GM19372 (cell line): Measurements from ENCODE around the gene TAB3.

ENCODE experiments used
- ATAC-seq: cut with Tn5 transposase; IDR thresholded peaks from one replicate; pipeline ENCODE4 v1.9.1; 2021; ENCODE audit warnings: mild to moderate bottlenecking, low read depth, moderate library complexity; ENCODE audit not compliant: unreplicated experiment

The TAB3 gene

DNA sequence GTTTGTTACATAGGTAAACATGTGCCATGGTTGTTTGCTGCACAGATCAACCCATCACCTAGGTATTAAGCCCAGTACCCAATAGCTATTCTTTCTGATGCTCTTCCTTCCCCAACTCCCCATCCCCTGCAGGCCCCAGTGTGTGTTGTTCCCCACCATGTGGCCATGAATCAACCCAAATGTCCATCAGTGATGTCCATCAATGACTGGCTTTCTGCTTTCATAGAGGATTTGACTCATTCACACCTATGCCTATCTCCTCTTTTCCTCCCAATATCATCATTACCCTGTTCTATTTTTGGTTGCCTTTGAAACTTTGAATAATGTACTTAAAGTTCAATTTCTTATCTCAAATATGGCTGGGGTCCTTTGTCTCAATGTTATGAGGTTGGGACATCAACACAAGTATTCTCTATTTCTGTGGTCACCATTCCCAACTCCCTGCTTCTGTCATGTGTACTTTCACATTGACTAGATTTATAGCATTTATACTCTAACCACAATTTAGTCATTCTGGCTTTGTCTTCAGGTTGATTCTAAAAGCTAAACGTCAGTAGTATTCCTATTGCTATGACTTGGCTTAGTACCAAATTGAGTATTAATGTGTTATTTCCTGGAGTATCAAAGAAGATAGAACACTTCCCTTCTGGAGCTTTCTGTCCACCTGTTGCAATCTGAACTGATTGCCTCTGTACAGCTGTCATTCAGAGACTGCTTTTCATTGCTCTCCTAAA is 107.2 kb downstream of the TAB3 start:
- ATAC-seq: no peak

DNA sequence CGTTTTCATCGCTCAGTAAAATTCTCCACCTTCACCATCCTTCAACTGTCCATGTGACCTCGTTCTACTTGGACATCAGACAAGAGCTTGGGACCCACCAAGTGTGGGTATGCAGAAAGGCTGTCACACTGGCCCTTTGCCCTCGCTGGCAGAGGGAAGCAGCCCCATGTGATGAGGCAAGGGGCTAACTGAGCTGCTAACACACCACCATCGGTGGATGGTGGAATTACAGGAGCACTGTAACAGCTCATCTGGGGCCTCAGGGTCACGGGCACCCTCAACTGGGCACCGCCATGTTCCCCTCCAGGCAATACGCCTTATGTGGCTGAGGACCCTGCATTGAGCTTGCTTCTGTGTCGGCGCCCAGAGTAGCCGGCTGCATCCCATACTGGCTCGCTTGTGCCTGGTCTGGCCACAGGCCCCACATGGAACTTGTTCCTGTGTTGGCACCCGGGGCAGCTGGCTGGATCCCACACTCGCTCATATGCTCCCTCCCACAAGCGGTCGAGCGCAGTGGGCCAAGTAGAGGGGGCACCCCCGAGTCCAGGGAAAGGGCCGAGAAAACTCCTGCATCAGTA is 109.5 kb downstream of the TAB3 start:
- no peak for ATAC-seq

GRCh38 chrX:30777575-30777974 is 111.5 kb downstream of the TAB3 start:
- no peak for ATAC-seq
